Measurements from ENCODE around the gene SIL1.
"Not testable (repeated sequence)": the region's sequence is repeated elsewhere in the genome, so short reads cannot be mapped to it uniquely, and the experiment has no call there.

SIL1 gene

DNA sequence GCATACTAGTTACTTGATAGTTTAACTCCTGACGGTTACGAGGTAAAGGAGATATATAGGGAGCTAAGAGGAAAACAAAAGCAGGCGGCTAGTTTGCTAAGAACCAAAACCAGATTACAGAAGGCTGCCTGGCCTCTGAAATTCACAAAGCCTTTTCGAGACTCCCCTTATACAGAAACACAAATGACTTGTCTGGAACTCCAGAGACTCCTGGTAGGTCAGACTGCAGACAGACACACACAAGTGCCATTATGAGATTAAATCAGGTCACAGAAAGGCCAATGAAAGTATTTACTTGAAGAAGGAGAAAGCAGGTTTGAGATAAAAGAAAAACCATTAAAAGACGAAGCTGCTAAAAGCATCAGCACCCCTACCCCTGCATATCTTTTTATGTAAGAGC lies 180.5 kb downstream of the SIL1 start:
- H3K27me3 ChIP-seq (ENCODE audit: control insufficient read depth, insufficient read depth, low read length), result no peaks in the 10 kb centered on the region

DNA sequence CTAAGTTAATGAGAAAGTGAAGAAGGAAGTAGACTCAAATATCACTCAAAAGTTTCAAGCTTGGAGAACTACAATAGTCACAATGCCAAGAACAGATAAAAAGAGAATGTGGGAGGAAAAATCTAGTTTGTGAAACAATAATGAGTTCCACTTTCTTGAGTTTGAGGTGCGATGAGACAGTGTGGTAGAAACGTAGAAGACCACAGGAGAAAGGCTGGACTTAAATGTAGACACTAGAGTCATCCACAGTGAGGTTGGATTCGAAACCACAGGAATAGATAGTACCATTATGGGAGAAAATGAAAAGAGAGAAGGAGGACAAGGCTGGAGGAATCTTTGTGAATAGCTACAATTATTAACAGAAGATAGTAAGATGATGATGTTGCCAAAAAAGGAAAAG lies 182.0 kb downstream of the SIL1 start:
- H3K9ac ChIP-seq (ENCODE audit: low read length), result no peak overlapping the region
- peaks cover 7% of the 10 kb centered on the region for H3K4me1 ChIP-seq (ENCODE audit: control insufficient read depth, insufficient read depth, low read length)
- no peaks in the 10 kb centered on the region for H3K36me3 ChIP-seq (ENCODE audit: control insufficient read depth, insufficient read depth, low read length)
- no peak overlapping the region for H3K4me3 ChIP-seq (ENCODE audit: low read length)
- no peaks in the 10 kb centered on the region for H3K9me3 ChIP-seq (ENCODE audit: control insufficient read depth, low read length)
- no peaks in the 10 kb centered on the region for H3K27me3 ChIP-seq (ENCODE audit: control insufficient read depth, insufficient read depth, low read length)

More for the DNA sequence above, 180.5 kb downstream of the SIL1 start:
- Histone ChIP-seq H3K4me1 (ENCODE audit: control insufficient read depth, insufficient read depth, low read length) (peaks cover 7% of the 10 kb centered on the region), H3K9ac (ENCODE audit: low read length) (no peak overlapping the region), H3K4me3 (ENCODE audit: low read length) (no peak overlapping the region), H3K36me3 (ENCODE audit: control insufficient read depth, insufficient read depth, low read length) (no peaks in the 10 kb centered on the region), H3K9me3 (ENCODE audit: control insufficient read depth, low read length) (no peaks in the 10 kb centered on the region)

GRCh38 chr5:139014726-139015125 lies 183.4 kb downstream of the SIL1 start:
- no peak overlapping the region for H3K9ac ChIP-seq (ENCODE audit: low read length)
- peaks cover 7% of the 10 kb centered on the region for H3K4me1 ChIP-seq (ENCODE audit: control insufficient read depth, insufficient read depth, low read length)
- H3K27me3 ChIP-seq (ENCODE audit: control insufficient read depth, insufficient read depth, low read length), result no peaks in the 10 kb centered on the region
- no peak overlapping the region for H3K4me3 ChIP-seq (ENCODE audit: low read length)
- H3K36me3 ChIP-seq (ENCODE audit: control insufficient read depth, insufficient read depth, low read length), result no peaks in the 10 kb centered on the region
- H3K9me3 ChIP-seq (ENCODE audit: control insufficient read depth, low read length), result no peaks in the 10 kb centered on the region

GRCh38 chr5:139012176-139012575 lies 186.0 kb downstream of the SIL1 start:
- Histone ChIP-seq H3K4me3 (ENCODE audit: low read length) (no peak overlapping the region), H3K27me3 (ENCODE audit: control insufficient read depth, insufficient read depth, low read length) (no peaks in the 10 kb centered on the region), H3K36me3 (ENCODE audit: control insufficient read depth, insufficient read depth, low read length) (no peaks in the 10 kb centered on the region), H3K4me1 (ENCODE audit: control insufficient read depth, insufficient read depth, low read length) (peaks cover 7% of the 10 kb centered on the region), H3K9ac (ENCODE audit: low read length) (no peak overlapping the region), H3K9me3 (ENCODE audit: control insufficient read depth, low read length) (no peaks in the 10 kb centered on the region)

DNA sequence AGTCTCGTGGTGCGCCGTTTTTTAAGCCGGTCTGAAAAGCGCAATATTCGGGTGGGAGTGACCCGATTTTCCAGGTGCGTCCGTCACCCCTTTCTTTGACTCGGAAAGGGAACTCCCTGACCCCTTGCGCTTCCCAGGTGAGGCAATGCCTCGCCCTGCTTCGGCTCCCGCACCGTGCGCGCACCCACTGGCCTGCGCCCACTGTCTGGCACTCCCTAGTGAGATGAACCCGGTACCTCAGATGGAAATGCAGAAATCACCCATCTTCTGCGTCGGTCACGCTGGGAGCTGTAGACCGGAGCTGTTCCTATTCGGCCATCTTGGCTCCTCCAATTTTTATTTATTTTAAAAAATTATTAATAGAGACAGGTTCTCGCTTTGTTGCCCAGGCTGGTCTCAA lies 187.0 kb downstream of the SIL1 start:
- not testable (repeated sequence) for H3K4me3 ChIP-seq (ENCODE audit: low read length); H3K36me3 ChIP-seq (ENCODE audit: control insufficient read depth, insufficient read depth, low read length); H3K9me3 ChIP-seq (ENCODE audit: control insufficient read depth, low read length); H3K9ac ChIP-seq (ENCODE audit: low read length); H3K27me3 ChIP-seq (ENCODE audit: control insufficient read depth, insufficient read depth, low read length); H3K4me1 ChIP-seq (ENCODE audit: control insufficient read depth, insufficient read depth, low read length)

- Histone ChIP-seq H3K9ac (ENCODE audit: low read length) (no peak overlapping the region), H3K4me3 (ENCODE audit: low read length) (no peak overlapping the region), H3K27me3 (ENCODE audit: control insufficient read depth, insufficient read depth, low read length) (no peaks in the 10 kb centered on the region), H3K36me3 (ENCODE audit: control insufficient read depth, insufficient read depth, low read length) (no peaks in the 10 kb centered on the region), H3K4me1 (ENCODE audit: control insufficient read depth, insufficient read depth, low read length) (no peaks in the 10 kb centered on the region), H3K9me3 (ENCODE audit: control insufficient read depth, low read length) (no peaks in the 10 kb centered on the region)
Measured at GRCh38 chr5:139004374-139005307, 193.5 kb downstream of the SIL1 start.

GRCh38 chr5:138999674-139000073 lies 198.5 kb downstream of the SIL1 start:
- Histone ChIP-seq H3K4me3 (ENCODE audit: low read length) (no peak overlapping the region), H3K27me3 (ENCODE audit: control insufficient read depth, insufficient read depth, low read length) (no peaks in the 10 kb centered on the region), H3K9me3 (ENCODE audit: control insufficient read depth, low read length) (no peaks in the 10 kb centered on the region), H3K36me3 (ENCODE audit: control insufficient read depth, insufficient read depth, low read length) (no peaks in the 10 kb centered on the region), H3K9ac (ENCODE audit: low read length) (no peak overlapping the region), H3K4me1 (ENCODE audit: control insufficient read depth, insufficient read depth, low read length) (no peaks in the 10 kb centered on the region)

GRCh38 chr5:138998521-138998920 lies 199.6 kb downstream of the SIL1 start:
- H3K27me3 ChIP-seq (ENCODE audit: control insufficient read depth, insufficient read depth, low read length), result no peaks in the 10 kb centered on the region
- H3K4me3 ChIP-seq (ENCODE audit: low read length), result no peak overlapping the region

GRCh38 chr5:138996120-138996519 lies 202.0 kb downstream of the SIL1 start:
- Histone ChIP-seq H3K36me3 (ENCODE audit: control insufficient read depth, insufficient read depth, low read length) (no peaks in the 10 kb centered on the region), H3K9ac (ENCODE audit: low read length) (no peak overlapping the region), H3K4me1 (ENCODE audit: control insufficient read depth, insufficient read depth, low read length) (no peaks in the 10 kb centered on the region), H3K9me3 (ENCODE audit: control insufficient read depth, low read length) (no peaks in the 10 kb centered on the region), H3K27me3 (ENCODE audit: control insufficient read depth, insufficient read depth, low read length) (no peaks in the 10 kb centered on the region), H3K4me3 (ENCODE audit: low read length) (no peak overlapping the region)

More at GRCh38 chr5:138998521-138998920, 199.6 kb downstream of the SIL1 start:
- Histone ChIP-seq H3K36me3 (ENCODE audit: control insufficient read depth, insufficient read depth, low read length) (no peaks in the 10 kb centered on the region), H3K4me1 (ENCODE audit: control insufficient read depth, insufficient read depth, low read length) (no peaks in the 10 kb centered on the region), H3K9ac (ENCODE audit: low read length) (no peak overlapping the region), H3K9me3 (ENCODE audit: control insufficient read depth, low read length) (no peaks in the 10 kb centered on the region)

DNA sequence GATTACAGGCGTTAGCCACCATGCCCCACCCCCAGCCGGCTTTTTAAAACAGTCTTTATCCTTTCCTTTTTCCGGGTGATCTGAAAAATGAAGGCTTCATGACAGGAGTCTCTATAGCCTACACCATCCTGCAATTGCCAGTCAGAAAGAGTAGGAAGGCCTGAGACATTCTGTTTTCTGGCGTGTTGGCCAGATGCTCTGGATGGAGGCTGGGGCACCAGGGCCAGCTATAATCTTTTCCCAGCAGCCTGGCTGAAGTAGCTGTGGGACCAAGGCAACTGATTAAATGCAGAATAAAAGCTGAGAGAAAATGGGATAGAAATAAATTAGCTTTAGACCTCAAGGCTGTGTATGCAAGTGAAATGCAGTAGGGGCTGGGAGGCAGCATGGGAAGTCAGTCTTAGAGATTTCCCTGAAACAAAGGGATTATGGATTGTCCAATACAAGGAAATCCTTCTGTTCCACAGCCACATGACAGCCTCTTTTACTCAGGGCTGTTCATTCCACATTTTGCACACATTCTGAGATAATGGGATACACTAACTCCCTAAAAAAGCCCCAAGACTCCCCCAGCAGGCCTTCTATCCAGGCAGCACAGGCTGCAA lies 207.1 kb downstream of the SIL1 start:
- Histone ChIP-seq H3K4me1 (ENCODE audit: control insufficient read depth, insufficient read depth, low read length) (peaks cover 4% of the 10 kb centered on the region), H3K9ac (ENCODE audit: low read length) (no peak overlapping the region), H3K27me3 (ENCODE audit: control insufficient read depth, insufficient read depth, low read length) (no peaks in the 10 kb centered on the region), H3K4me3 (ENCODE audit: low read length) (no peak overlapping the region), H3K36me3 (ENCODE audit: control insufficient read depth, insufficient read depth, low read length) (no peaks in the 10 kb centered on the region), H3K9me3 (ENCODE audit: control insufficient read depth, low read length) (no peaks in the 10 kb centered on the region)

GRCh38 chr5:138989720-138990119 lies 208.4 kb downstream of the SIL1 start:
- no peaks in the 10 kb centered on the region for H3K36me3 ChIP-seq (ENCODE audit: control insufficient read depth, insufficient read depth, low read length)
- peaks cover 17% of the 10 kb centered on the region for H3K4me1 ChIP-seq (ENCODE audit: control insufficient read depth, insufficient read depth, low read length)
- no peak overlapping the region for H3K4me3 ChIP-seq (ENCODE audit: low read length)
- H3K9me3 ChIP-seq (ENCODE audit: control insufficient read depth, low read length), result no peaks in the 10 kb centered on the region
- H3K27me3 ChIP-seq (ENCODE audit: control insufficient read depth, insufficient read depth, low read length), result no peaks in the 10 kb centered on the region
- H3K9ac ChIP-seq (ENCODE audit: low read length), result no peak overlapping the region

GRCh38 chr5:138986186-138986800 lies 211.9 kb downstream of the SIL1 start:
- no peaks in the 10 kb centered on the region for H3K9me3 ChIP-seq (ENCODE audit: control insufficient read depth, low read length)
- H3K27me3 ChIP-seq (ENCODE audit: control insufficient read depth, insufficient read depth, low read length), result no peaks in the 10 kb centered on the region
- no peaks in the 10 kb centered on the region for H3K36me3 ChIP-seq (ENCODE audit: control insufficient read depth, insufficient read depth, low read length)
- H3K4me3 ChIP-seq (ENCODE audit: low read length), result no peak overlapping the region
- no peak overlapping the region for H3K9ac ChIP-seq (ENCODE audit: low read length)
- H3K4me1 ChIP-seq (ENCODE audit: control insufficient read depth, insufficient read depth, low read length), result peaks cover 19% of the 10 kb centered on the region

Measured in mucosa of stomach (tissue), 1 donor.